Astrocyte of the spinal cord (primary cell): ENCODE measurements around the gene EWSR1.

Experiments used
- DNase-seq: peaks from one replicate; pipeline ENCODE4 v3.0.0; 2011; ENCODE audit warnings: low read depth, low spot score
- H3K4me3 ChIP-seq: 2 replicates; pipeline ENCODE4 v1.5.1; 2011; ENCODE audit warnings: low read depth, mild to moderate bottlenecking, low read length, moderate library complexity
- in situ Hi-C: cut with HindIII; loops from 2 replicates; pipeline ENCODE4 v1.10.0; 2017; ENCODE audit warnings: low sequenced_read_pairs
- TF ChIP-seq, protein P1 (sequence below): IDR thresholded peaks from 2 replicates; pipeline ENCODE4 v1.5.1; 2012; ENCODE audit warnings: low read depth, mild to moderate bottlenecking, low read length, inconsistent platforms

EWSR1 gene

DNA sequence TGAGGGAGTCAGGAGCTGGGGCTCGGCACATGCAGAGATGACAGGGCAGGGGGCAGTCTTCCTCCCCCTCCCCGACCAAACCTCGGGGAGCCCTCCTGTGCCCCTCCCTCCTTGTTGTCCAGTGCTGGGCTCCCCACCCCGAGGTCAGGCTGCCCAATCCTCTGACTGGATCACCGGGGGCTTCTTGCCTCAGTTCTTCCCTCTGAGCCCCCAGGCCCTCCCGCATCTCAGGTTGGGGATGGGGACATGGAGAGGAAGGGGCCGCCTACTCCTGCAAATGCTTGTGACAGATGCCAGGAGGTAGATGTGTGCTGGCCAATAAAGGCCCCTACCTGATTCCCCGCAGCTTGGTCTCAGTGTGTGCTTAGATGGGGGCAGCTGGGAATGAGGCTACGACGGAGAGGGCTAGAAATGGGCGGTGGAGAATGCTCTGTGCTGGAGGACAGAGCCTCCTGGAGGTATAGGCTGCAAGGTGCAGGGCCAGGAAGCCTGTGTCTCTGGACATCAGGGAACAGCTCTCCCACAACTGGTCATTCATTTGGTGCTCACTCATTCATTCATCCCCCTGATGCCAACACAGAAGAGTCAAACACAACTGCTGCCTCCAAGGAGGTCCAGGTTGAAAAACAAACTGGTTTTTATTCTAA, 8.7 kb upstream of the EWSR1 start:
- TF ChIP-seq, protein P1, sequence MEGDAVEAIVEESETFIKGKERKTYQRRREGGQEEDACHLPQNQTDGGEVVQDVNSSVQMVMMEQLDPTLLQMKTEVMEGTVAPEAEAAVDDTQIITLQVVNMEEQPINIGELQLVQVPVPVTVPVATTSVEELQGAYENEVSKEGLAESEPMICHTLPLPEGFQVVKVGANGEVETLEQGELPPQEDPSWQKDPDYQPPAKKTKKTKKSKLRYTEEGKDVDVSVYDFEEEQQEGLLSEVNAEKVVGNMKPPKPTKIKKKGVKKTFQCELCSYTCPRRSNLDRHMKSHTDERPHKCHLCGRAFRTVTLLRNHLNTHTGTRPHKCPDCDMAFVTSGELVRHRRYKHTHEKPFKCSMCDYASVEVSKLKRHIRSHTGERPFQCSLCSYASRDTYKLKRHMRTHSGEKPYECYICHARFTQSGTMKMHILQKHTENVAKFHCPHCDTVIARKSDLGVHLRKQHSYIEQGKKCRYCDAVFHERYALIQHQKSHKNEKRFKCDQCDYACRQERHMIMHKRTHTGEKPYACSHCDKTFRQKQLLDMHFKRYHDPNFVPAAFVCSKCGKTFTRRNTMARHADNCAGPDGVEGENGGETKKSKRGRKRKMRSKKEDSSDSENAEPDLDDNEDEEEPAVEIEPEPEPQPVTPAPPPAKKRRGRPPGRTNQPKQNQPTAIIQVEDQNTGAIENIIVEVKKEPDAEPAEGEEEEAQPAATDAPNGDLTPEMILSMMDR = peak; percentile 17
- H3K4me3 ChIP-seq = no peak overlapping the region
- in situ Hi-C loops = no loop called here
- no peak for DNase-seq

- no peak for DNase-seq
- TF ChIP-seq, protein P1 = no peak
- in situ Hi-C loops = no loop called here
- no peak overlapping the region for H3K4me3 ChIP-seq
Observed at GRCh38 chr22:29260031-29260560, 8.0 kb upstream of the EWSR1 start.

DNA sequence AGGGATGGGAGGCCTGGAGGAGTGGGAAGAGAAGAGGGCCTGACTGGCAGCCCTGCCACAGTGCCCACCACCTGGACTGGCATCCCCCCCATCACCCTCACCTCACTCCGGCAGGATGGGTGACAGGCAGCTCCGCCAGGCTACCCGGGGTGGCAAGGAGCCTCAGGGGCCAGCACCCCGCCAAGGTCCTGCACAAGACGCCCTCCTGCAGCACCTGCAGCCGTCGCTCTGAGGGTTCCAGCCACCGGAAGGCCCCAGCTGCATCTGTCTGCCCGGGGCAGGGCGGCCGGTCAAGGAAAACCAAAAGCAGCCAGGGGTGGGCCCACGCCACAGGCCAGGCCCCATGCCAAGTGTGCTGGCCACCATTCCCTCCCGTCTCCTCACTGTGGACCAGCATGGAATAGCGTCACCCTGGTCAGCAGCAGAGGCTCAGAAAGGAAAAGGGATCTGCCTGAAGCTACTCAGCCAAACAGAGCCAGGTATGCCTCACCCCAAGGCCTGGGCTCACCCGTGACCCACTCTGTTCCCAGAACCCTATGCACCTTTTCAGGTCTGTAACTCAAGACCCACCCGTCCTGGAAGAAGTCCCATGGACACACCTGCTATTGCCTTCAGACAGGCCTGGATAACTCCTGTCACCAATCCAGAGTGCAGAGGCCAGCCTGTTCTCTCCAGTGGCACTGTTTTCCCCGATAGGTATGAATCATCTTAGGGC, 7.3 kb upstream of the EWSR1 start:
- in situ Hi-C loops = no loop called here
- TF ChIP-seq, protein P1 = no peak
- DNase-seq = no peak
- H3K4me3 ChIP-seq = no peak overlapping the region

DNA sequence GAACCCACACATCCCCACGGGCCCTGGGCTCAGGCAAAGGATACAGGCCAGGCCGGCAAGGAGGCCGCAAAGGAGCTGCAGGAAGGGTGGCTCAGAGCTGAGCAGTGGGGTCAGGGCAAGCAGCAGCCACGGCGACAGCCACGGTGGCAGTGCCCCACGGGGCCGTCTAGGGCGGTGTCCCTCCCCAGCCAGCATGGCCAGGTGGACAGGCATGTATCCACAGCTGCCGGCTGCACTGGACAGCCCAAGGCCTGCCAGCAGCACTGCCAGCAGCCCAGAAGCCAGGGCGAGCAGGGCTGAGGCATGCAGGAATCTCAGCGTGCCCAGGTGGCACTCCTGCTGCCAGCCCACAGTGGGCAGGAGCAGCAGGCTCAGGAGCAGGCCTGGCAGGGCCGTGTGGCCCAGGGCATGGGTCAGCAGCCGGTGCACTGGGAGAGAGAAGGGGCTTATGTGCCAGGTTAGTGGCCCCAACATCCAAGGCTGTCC, 4.2 kb upstream of the EWSR1 start:
- no peak for DNase-seq
- TF ChIP-seq, protein P1 = no peak
- in situ Hi-C loops = no loop called here
- no peak overlapping the region for H3K4me3 ChIP-seq

- no peak for DNase-seq
- no peak overlapping the region for H3K4me3 ChIP-seq
- in situ Hi-C loops = no loop called here
- TF ChIP-seq, protein P1 = no peak
Observed at GRCh38 chr22:29265305-29265704, 2.8 kb upstream of the EWSR1 start.

- TF ChIP-seq, protein P1 = no peak
- DNase-seq = no peak
- in situ Hi-C loops = no loop called here
- no peak overlapping the region for H3K4me3 ChIP-seq
Observed at GRCh38 chr22:29265929-29266328, 2.1 kb upstream of the EWSR1 start.
